Ectodermal cell (in vitro differentiated cells): ENCODE results near the gene PTPRN2.

Experiments used
- H3K27ac ChIP-seq: 2 replicates; pipeline ENCODE4 v1.7.0; 2013; ENCODE audit warnings: mild to moderate bottlenecking, low read depth, low read length; ENCODE audit not compliant: insufficient read depth, poor library complexity, severe bottlenecking
- H3K27me3 ChIP-seq: 2 replicates; pipeline ENCODE4 v1.7.0; 2013; ENCODE audit warnings: mild to moderate bottlenecking, low read length; ENCODE audit not compliant: insufficient read depth, control insufficient read depth, poor library complexity, severe bottlenecking
- H3K36me3 ChIP-seq: one replicate; pipeline ENCODE4 v1.7.0; 2013; ENCODE audit warnings: low read length; ENCODE audit not compliant: control insufficient read depth, insufficient read depth
- H3K4me1 ChIP-seq: one replicate; pipeline ENCODE4 v1.7.0; 2013; ENCODE audit warnings: low read length; ENCODE audit not compliant: control insufficient read depth, insufficient read depth
- H3K4me3 ChIP-seq: 2 replicates; pipeline ENCODE4 v1.7.0; 2013; ENCODE audit warnings: low read depth, low read length, control low read depth; ENCODE audit not compliant: insufficient read depth
- H3K9me3 ChIP-seq: 2 replicates; pipeline ENCODE4 v1.7.0; 2013; ENCODE audit warnings: mild to moderate bottlenecking, low read length, moderate library complexity; ENCODE audit not compliant: control insufficient read depth
- WGBS, 2 experiments: methylation state at CpG; one replicate each; pipeline ENCODE4 v1.1.7; 2013; ENCODE audit warnings: missing lambda C conversion rate in 2 of 2; 5-methylcytosine and 5-hydroxymethylcytosine counted together

PTPRN2 gene

GRCh38 chr7:157607218-157607617 is 980.4 kb downstream of the PTPRN2 start:
- Histone ChIP-seq H3K4me3 (no peak overlapping the region), H3K27me3 (no peaks in the 10 kb centered on the region), H3K27ac (no peak overlapping the region), H3K4me1 (no peaks in the 10 kb centered on the region), H3K36me3 (no peaks in the 10 kb centered on the region), H3K9me3 (peaks cover 3% of the 10 kb centered on the region)
- 78 to 86% methylated on average over 10 of the region's 10 CpGs for WGBS, 2 experiments

GRCh38 chr7:157606140-157606539 is 981.5 kb downstream of the PTPRN2 start:
- Histone ChIP-seq H3K9me3 (peaks cover 3% of the 10 kb centered on the region), H3K36me3 (no peaks in the 10 kb centered on the region), H3K4me3 (no peak overlapping the region), H3K27ac (no peak overlapping the region), H3K27me3 (no peaks in the 10 kb centered on the region), H3K4me1 (no peaks in the 10 kb centered on the region)
- 81% methylated on average over 9 of the region's 9 CpGs for WGBS, 2 experiments

- H3K36me3 ChIP-seq = no peaks in the 10 kb centered on the region
- peaks cover 3% of the 10 kb centered on the region for H3K9me3 ChIP-seq
- no peak overlapping the region for H3K4me3 ChIP-seq
- 84 to 86% methylated on average over 3 of the region's 3 CpGs for WGBS, 2 experiments
- no peak overlapping the region for H3K27ac ChIP-seq
- no peaks in the 10 kb centered on the region for H3K27me3 ChIP-seq
- H3K4me1 ChIP-seq = no peaks in the 10 kb centered on the region
Measured at GRCh38 chr7:157605638-157606037, 982.0 kb downstream of the PTPRN2 start.

- H3K4me3 ChIP-seq = no peak overlapping the region
- 84 to 88% methylated on average over 21 of the region's 21 CpGs for WGBS, 2 experiments
- peaks cover 3% of the 10 kb centered on the region for H3K9me3 ChIP-seq
- H3K4me1 ChIP-seq = no peaks in the 10 kb centered on the region
- H3K27ac ChIP-seq = no peak overlapping the region
- no peaks in the 10 kb centered on the region for H3K36me3 ChIP-seq
- H3K27me3 ChIP-seq = no peaks in the 10 kb centered on the region
Measured at GRCh38 chr7:157604661-157605381, 982.8 kb downstream of the PTPRN2 start.

- Histone ChIP-seq H3K9me3 (peaks cover 3% of the 10 kb centered on the region), H3K4me1 (no peaks in the 10 kb centered on the region), H3K4me3 (no peak overlapping the region), H3K27ac (no peak overlapping the region), H3K27me3 (no peaks in the 10 kb centered on the region), H3K36me3 (no peaks in the 10 kb centered on the region)
- WGBS, 2 experiments = 88 to 92% methylated on average over 21 of the region's 21 CpGs
Measured at GRCh38 chr7:157603716-157604115, 983.9 kb downstream of the PTPRN2 start.

- H3K9me3 ChIP-seq = peaks cover 6% of the 10 kb centered on the region
- WGBS, 2 experiments = 90 to 91% methylated on average over 9 of the region's 9 CpGs
- no peak overlapping the region for H3K27ac ChIP-seq
- no peaks in the 10 kb centered on the region for H3K4me1 ChIP-seq
- no peaks in the 10 kb centered on the region for H3K36me3 ChIP-seq
- H3K27me3 ChIP-seq = no peaks in the 10 kb centered on the region
- no peak overlapping the region for H3K4me3 ChIP-seq
Measured at GRCh38 chr7:157603005-157603404, 984.6 kb downstream of the PTPRN2 start.

GRCh38 chr7:157602581-157602980 is 985.0 kb downstream of the PTPRN2 start:
- Histone ChIP-seq H3K36me3 (no peaks in the 10 kb centered on the region), H3K9me3 (peaks cover 6% of the 10 kb centered on the region), H3K27ac (no peak overlapping the region), H3K4me3 (no peak overlapping the region), H3K4me1 (no peaks in the 10 kb centered on the region), H3K27me3 (no peaks in the 10 kb centered on the region)
- WGBS, 2 experiments = 88 to 89% methylated on average over 14 of the region's 14 CpGs

- no peak overlapping the region for H3K4me3 ChIP-seq
- no peak overlapping the region for H3K27ac ChIP-seq
- peaks cover 6% of the 10 kb centered on the region for H3K9me3 ChIP-seq
- no peaks in the 10 kb centered on the region for H3K4me1 ChIP-seq
- no peaks in the 10 kb centered on the region for H3K36me3 ChIP-seq
- H3K27me3 ChIP-seq = no peaks in the 10 kb centered on the region
- 89 to 92% methylated on average over 15 of the region's 15 CpGs for WGBS, 2 experiments
Measured at GRCh38 chr7:157602156-157602555, 985.5 kb downstream of the PTPRN2 start.

- H3K27me3 ChIP-seq = no peaks in the 10 kb centered on the region
- WGBS, 2 experiments = 69 to 71% methylated on average over 11 of the region's 11 CpGs
- H3K4me3 ChIP-seq = no peak overlapping the region
- no peaks in the 10 kb centered on the region for H3K4me1 ChIP-seq
- H3K27ac ChIP-seq = no peak overlapping the region
- H3K9me3 ChIP-seq = peaks cover 6% of the 10 kb centered on the region
- no peaks in the 10 kb centered on the region for H3K36me3 ChIP-seq
Measured at GRCh38 chr7:157601530-157601929, 986.1 kb downstream of the PTPRN2 start.

- H3K4me1 ChIP-seq = no peaks in the 10 kb centered on the region
- peaks cover 6% of the 10 kb centered on the region for H3K9me3 ChIP-seq
- no peaks in the 10 kb centered on the region for H3K27me3 ChIP-seq
- no peak overlapping the region for H3K4me3 ChIP-seq
- 83 to 86% methylated on average over 4 of the region's 4 CpGs for WGBS, 2 experiments
- no peaks in the 10 kb centered on the region for H3K36me3 ChIP-seq
- no peak overlapping the region for H3K27ac ChIP-seq
Measured at GRCh38 chr7:157599491-157599890, 988.1 kb downstream of the PTPRN2 start.
